MCF 10A (cell line): ENCODE measurements around the gene XCL2. TPM values are rescaled to one million over a fixed set of nuclear protein-coding genes. Genes with fewer than 3 reads are reported as not detected.

Source experiments
- BruUV-seq: library from RNA; stranded (reverse); fragments of 400-500 nt; replicated peaks from 2 replicates; lab custom pipeline; 2021; lab: Mats Ljungman, UMichigan
- CTCF ChIA-PET: fragments of 300-600 bp; sonication (Branson Sonifier 250); formaldehyde crosslinking; extraction: SDS; loops from one replicate; lab custom pipeline; 2021; ENCODE audit warnings: antibody characterized with exemption, inconsistent platforms; lab: Yijun Ruan, JAX
- POLR2A ChIA-PET: fragments of 300-600, 350-650 bp; sonication (Branson Sonifier 250); formaldehyde crosslinking; extraction: SDS; loops from one replicate; lab custom pipeline; 2020; ENCODE audit warnings: antibody characterized with exemption, inconsistent platforms; lab: Yijun Ruan, JAX
- DNase-seq: peaks from one replicate; pipeline ENCODE4 v3.0.0-alpha.2; 2018; ENCODE audit not compliant: unreplicated experiment
- H3K27ac Mint-ChIP-seq: one replicate; pipeline ENCODE4 v1.8.0; 2022; ENCODE audit warnings: mild to moderate bottlenecking, low read depth, mixed read lengths; ENCODE audit not compliant: unreplicated experiment
- H3K27me3 Mint-ChIP-seq: one replicate; pipeline ENCODE4 v1.8.0; 2022; ENCODE audit warnings: mixed read lengths; ENCODE audit not compliant: insufficient read depth, unreplicated experiment
- H3K36me3 Mint-ChIP-seq: one replicate; pipeline ENCODE4 v1.8.0; 2022; ENCODE audit warnings: mild to moderate bottlenecking, moderate library complexity, mixed read lengths; ENCODE audit not compliant: insufficient read depth, unreplicated experiment
- H3K4me1 Mint-ChIP-seq: one replicate; pipeline ENCODE4 v1.8.0; 2022; ENCODE audit warnings: mixed read lengths; ENCODE audit not compliant: insufficient read depth, unreplicated experiment
- H3K4me3 Mint-ChIP-seq: one replicate; pipeline ENCODE4 v1.8.0; 2022; ENCODE audit warnings: mild to moderate bottlenecking, moderate library complexity, mixed read lengths; ENCODE audit not compliant: unreplicated experiment
- H3K9me3 Mint-ChIP-seq: one replicate; pipeline ENCODE4 v1.8.0; 2022; ENCODE audit warnings: mixed read lengths; ENCODE audit not compliant: unreplicated experiment
- intact Hi-C: fragments of 100-400 bp; cut with micrococcal nuclease; formaldehyde crosslinking; loops from 2 replicates; pipeline ENCODE4 v1.14.1; 2022
- total RNA-seq: library from RNA; stranded (reverse); gene quantifications from 2 replicates; pipeline ENCODE4 v1.2.3, GENCODE V29; 2022
- TF ChIP-seq, protein P1 (sequence below): fragments of 200-600 bp; IDR thresholded peaks from one replicate; pipeline ENCODE4 v1.8.0; 2022; ENCODE audit warnings: antibody characterized with exemption, mild to moderate bottlenecking; ENCODE audit not compliant: unreplicated experiment

The XCL2 gene
- total RNA-seq, 1 experiment from 2014 or later: not detected

DNA sequence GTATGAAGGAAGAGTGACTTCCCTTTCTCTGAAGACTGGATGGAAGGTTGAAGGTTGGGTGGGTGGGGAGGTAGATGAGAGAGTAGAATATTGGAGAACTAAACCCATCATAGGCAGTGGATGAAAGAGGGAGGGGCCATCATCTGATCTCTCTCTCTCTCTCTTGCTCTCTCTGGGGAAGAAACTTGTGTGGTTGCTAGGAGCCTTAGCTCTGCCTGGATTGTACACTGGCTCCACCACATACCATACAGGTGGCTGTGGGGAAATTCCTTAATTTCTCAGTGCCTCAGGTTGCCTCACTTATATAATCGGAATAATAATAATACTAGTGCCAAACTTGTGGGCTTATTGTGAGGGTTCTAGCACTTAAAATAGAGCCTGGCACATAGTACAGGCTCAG is 42.1 kb upstream of the XCL2 start:
- H3K4me1 Mint-ChIP-seq: peaks cover 12% of the 10 kb centered on the region
- no peak overlapping the region for H3K27ac Mint-ChIP-seq
- no peak overlapping the region for H3K4me3 Mint-ChIP-seq
- H3K9me3 Mint-ChIP-seq: peaks cover 6% of the 10 kb centered on the region
- POLR2A ChIA-PET: interaction anchor here (0.5 to 0.6 kb wide), 2 partner anchors 212 to 244 kb away, joined by 3 to 4 read pairs; no protein-coding TSS in a partner anchor
- intact Hi-C loops: no loop called here
- no peaks in the 10 kb centered on the region for H3K27me3 Mint-ChIP-seq
- TF ChIP-seq, protein P1, sequence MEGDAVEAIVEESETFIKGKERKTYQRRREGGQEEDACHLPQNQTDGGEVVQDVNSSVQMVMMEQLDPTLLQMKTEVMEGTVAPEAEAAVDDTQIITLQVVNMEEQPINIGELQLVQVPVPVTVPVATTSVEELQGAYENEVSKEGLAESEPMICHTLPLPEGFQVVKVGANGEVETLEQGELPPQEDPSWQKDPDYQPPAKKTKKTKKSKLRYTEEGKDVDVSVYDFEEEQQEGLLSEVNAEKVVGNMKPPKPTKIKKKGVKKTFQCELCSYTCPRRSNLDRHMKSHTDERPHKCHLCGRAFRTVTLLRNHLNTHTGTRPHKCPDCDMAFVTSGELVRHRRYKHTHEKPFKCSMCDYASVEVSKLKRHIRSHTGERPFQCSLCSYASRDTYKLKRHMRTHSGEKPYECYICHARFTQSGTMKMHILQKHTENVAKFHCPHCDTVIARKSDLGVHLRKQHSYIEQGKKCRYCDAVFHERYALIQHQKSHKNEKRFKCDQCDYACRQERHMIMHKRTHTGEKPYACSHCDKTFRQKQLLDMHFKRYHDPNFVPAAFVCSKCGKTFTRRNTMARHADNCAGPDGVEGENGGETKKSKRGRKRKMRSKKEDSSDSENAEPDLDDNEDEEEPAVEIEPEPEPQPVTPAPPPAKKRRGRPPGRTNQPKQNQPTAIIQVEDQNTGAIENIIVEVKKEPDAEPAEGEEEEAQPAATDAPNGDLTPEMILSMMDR: no peak
- no TSS peak for BruUV-seq
- H3K36me3 Mint-ChIP-seq: no peaks in the 10 kb centered on the region
- no peak for DNase-seq
- CTCF ChIA-PET: interaction anchor here (0.6 to 10.7 kb wide), 4 partner anchors 17 to 891 kb away, joined by 3 to 99 read pairs (median 6); no protein-coding TSS in a partner anchor

DNA sequence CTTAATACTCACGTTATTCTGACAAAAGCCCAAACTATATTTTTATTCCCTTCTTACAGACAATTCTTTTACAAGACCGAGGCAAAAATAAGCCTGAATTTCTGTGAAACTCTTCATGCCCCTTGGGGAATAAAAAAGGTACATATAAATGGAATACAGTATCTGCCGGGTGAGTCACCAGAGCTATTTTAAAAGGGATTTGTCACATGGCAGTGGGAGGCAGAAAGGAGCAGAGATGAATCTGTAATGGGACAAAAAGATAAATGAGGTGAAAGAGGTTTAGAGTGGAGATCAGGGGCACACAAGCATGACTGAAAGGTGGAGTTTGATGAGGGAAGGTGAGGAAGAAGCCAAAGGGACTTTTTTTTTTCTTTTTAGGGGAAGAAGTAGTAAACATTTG is 41.4 kb upstream of the XCL2 start:
- H3K27ac Mint-ChIP-seq: no peak overlapping the region
- peaks cover 12% of the 10 kb centered on the region for H3K4me1 Mint-ChIP-seq
- TF ChIP-seq, protein P1: no peak
- no peaks in the 10 kb centered on the region for H3K36me3 Mint-ChIP-seq
- CTCF ChIA-PET: interaction anchor here (0.6 to 10.7 kb wide), 5 partner anchors 15 to 524 kb away, joined by 3 to 99 read pairs (median 4); no protein-coding TSS in a partner anchor
- H3K4me3 Mint-ChIP-seq: no peak overlapping the region
- POLR2A ChIA-PET: interaction anchor here (0.7 to 1.5 kb wide), 4 partner anchors 9 to 359 kb away, joined by 3 to 4 read pairs (median 3); partner anchors contain the start of gene SFT2D2
- intact Hi-C loops: no loop called here
- no peaks in the 10 kb centered on the region for H3K27me3 Mint-ChIP-seq
- BruUV-seq: no TSS peak
- H3K9me3 Mint-ChIP-seq: peaks cover 6% of the 10 kb centered on the region
- peak; percentile 49 for DNase-seq

DNA sequence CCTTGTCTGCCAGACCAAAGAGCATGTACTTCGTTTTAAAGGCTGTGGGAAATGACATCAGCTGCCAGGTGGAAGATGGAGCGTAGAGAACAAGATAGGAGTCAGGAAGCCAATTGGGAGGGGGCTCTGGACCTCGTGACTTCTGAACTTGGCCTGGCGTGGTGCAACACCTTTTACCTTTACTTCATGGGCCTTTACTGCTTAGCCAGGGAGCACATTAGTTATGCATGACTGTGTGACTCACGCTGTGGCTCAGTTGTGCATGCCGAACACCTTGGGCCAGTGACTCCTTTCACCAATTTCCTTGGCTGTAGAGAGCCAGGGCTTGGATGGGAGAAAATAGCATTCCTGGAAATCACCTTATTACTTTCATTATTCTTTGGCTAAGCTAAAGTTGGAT is 39.8 kb upstream of the XCL2 start:
- ChIA-PET CTCF (interaction anchor here (0.7 to 10.7 kb wide), 10 partner anchors 9 to 776 kb away, joined by 3 to 99 read pairs (median 5); no protein-coding TSS in a partner anchor), POLR2A (interaction anchor here (0.6 kb wide), 1 partner anchor 290 kb away, joined by 3 read pairs; no protein-coding TSS in a partner anchor)
- Mint-ChIP-seq H3K4me3 (no peak overlapping the region), H3K27ac (no peak overlapping the region), H3K9me3 (peaks cover 6% of the 10 kb centered on the region), H3K27me3 (peaks cover 10% of the 10 kb centered on the region), H3K36me3 (no peaks in the 10 kb centered on the region), H3K4me1 (peaks cover 12% of the 10 kb centered on the region)
- BruUV-seq: no TSS peak
- TF ChIP-seq, protein P1: no peak
- DNase-seq: peak; percentile 58
- intact Hi-C loops: no loop called here

DNA sequence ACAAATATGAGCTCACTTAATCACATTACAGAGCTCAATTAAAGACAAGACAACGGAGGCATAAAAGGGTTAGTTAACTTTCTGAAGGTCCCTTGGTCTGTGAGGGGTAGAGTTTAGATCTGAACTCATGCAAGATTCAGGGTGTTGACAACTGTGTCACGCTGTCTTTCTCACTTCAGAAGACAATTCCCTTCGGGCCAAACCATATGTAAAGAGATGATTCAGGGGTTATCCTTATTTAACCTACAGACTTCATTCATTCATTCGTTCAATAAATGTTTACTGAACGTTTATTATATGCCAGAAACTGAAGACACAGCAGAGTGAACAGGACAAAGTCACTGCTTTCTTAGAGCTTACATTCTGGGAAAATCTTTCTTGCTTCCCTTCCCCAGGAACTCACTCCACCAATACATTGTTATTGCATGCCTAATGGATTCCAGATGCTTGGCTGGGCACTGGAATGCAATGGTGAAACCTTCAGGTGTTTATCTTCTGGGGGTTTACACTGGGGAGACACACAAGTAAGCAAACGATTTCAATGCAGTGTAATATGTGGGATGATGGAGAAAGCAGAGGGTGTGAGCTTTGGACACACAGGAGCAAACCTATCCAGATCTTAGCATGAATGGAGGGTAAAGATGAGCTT is 39.0 kb upstream of the XCL2 start:
- intact Hi-C loops: no loop called here
- peaks cover 6% of the 10 kb centered on the region for H3K9me3 Mint-ChIP-seq
- no peak for DNase-seq
- no TSS peak for BruUV-seq
- ChIA-PET CTCF (interaction anchor here (0.7 to 10.7 kb wide), 6 partner anchors 8 to 777 kb away, joined by 3 to 99 read pairs (median 6); no protein-coding TSS in a partner anchor), POLR2A (interaction anchor here (0.5 to 1.3 kb wide), 2 partner anchors 240 to 795 kb away, joined by 3 read pairs; no protein-coding TSS in a partner anchor)
- H3K4me1 Mint-ChIP-seq: peaks cover 12% of the 10 kb centered on the region
- H3K36me3 Mint-ChIP-seq: no peaks in the 10 kb centered on the region
- no peak overlapping the region for H3K4me3 Mint-ChIP-seq
- TF ChIP-seq, protein P1: no peak
- H3K27me3 Mint-ChIP-seq: peaks cover 10% of the 10 kb centered on the region
- H3K27ac Mint-ChIP-seq: no peak overlapping the region
